Measurements from ENCODE around the gene ATG9A.

DNA sequence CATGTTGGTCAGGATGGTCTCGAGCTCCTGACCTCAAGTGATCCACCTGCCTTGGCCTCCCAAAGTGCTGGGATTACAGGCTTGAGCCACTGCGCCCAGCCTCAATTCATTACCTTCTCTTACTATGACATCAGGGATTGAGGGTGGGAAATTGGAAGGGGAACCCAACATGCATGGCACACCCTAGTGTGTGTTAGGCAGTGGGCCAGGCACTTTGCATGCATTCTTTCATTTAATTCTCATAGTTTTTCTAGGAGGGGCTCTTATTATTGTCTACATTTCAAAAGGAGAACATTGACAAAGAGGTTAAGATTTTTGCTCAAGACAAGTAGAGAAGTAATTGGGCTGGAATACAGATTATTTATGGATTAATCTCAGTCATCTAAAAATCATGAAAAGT, 38.9 kb upstream of the ATG9A start:
- no peak for TF ChIP-seq CTCF (IDR thresholded peaks at IDR 0.05; ENCODE audit: insufficient read depth, low read length, poor library complexity, severe bottlenecking)
- TF ChIP-seq EZH2phosphoT487 (conservative IDR thresholded peaks at IDR 0.05; ENCODE audit: low read length): no peak

Measured in SU-DHL-6 (cell line).